SU-DHL-6 (cell line): ENCODE results near the gene OR2AJ1.

Source experiments
- H2AFZ ChIP-seq: fragments of 200-600 bp; sonication (generic); 2 replicates; pipeline ENCODE4 v1.6.1; 2014; ENCODE audit warnings: low read depth, mild to moderate bottlenecking, moderate library complexity, mixed read lengths, antibody characterized with exemption, low read length; ENCODE audit not compliant: severe bottlenecking
- H3F3A ChIP-seq: fragments of 200-600 bp; shearing (Covaris generic); 2 replicates; pipeline ENCODE4 v1.6.0; 2016; ENCODE audit warnings: antibody characterized with exemption, mild to moderate bottlenecking; ENCODE audit not compliant: insufficient read depth
- H3K27ac ChIP-seq: fragments of 200-600 bp; sonication (generic); 2 replicates; pipeline ENCODE4 v1.5.1; 2016; ENCODE audit warnings: low read depth, mild to moderate bottlenecking, low read length, moderate library complexity, mixed read lengths
- H3K27me3 ChIP-seq: fragments of 200-600 bp; sonication (generic), shearing (Covaris generic); 2 replicates; pipeline ENCODE4 v1.6.0; 2014; ENCODE audit warnings: mild to moderate bottlenecking, low read length
- H3K36me3 ChIP-seq: fragments of 200-600 bp; sonication (generic); 2 replicates; pipeline ENCODE4 v1.6.1; 2014; ENCODE audit warnings: mild to moderate bottlenecking, low read length, mixed read lengths
- H3K4me2 ChIP-seq: fragments of 300-600, 200-600 bp; shearing (Covaris generic), sonication (generic); 2 replicates; pipeline ENCODE4 v1.6.0; 2014; ENCODE audit warnings: low read length, low read depth, mild to moderate bottlenecking; ENCODE audit not compliant: poor library complexity, severe bottlenecking
- H3K4me3 ChIP-seq: fragments of 200-600 bp; sonication (generic); 2 replicates; pipeline ENCODE4 v1.5.1; 2014; ENCODE audit warnings: antibody characterized with exemption, low read length, mild to moderate bottlenecking, mixed read lengths; ENCODE audit not compliant: insufficient read depth, poor library complexity, severe bottlenecking
- H3K79me2 ChIP-seq: fragments of 200-600 bp; sonication (generic); 2 replicates; pipeline ENCODE4 v1.6.1; 2014; ENCODE audit warnings: mild to moderate bottlenecking, low read length, moderate library complexity; ENCODE audit not compliant: insufficient read depth
- H3K9ac ChIP-seq: fragments of 200-600 bp; sonication (generic); 2 replicates; pipeline ENCODE4 v1.7.0; 2014; ENCODE audit warnings: mild to moderate bottlenecking, low read length
- H3K9me2 ChIP-seq: fragments of 200-600 bp; sonication (generic); replicated peaks from 2 replicates; pipeline ENCODE4 v1.6.1; 2014; ENCODE audit warnings: low read length; ENCODE audit not compliant: insufficient read depth
- H3K9me3 ChIP-seq: fragments of 200-600 bp; sonication (generic); 2 replicates; pipeline ENCODE4 v1.6.1; 2014; ENCODE audit warnings: low read length, mixed read lengths; ENCODE audit not compliant: insufficient read depth
- H4K20me1 ChIP-seq: fragments of 200-600 bp; sonication (generic); 2 replicates; pipeline ENCODE4 v1.6.1; 2014; ENCODE audit warnings: low read depth, mild to moderate bottlenecking, antibody characterized with exemption, low read length, moderate library complexity, mixed read lengths
- CTCF ChIP-seq: fragments of 200-600 bp; sonication (generic); IDR thresholded peaks from one replicate; pipeline ENCODE4 v1.5.1; 2017; ENCODE audit warnings: antibody characterized with exemption, mild to moderate bottlenecking, low read length, moderate library complexity; ENCODE audit not compliant: insufficient read depth, poor library complexity, severe bottlenecking
- EZH2phosphoT487 ChIP-seq: fragments of 200-600 bp; sonication (generic), shearing (Covaris generic); conservative IDR thresholded peaks from 2 replicates; pipeline ENCODE4 v1.6.1; 2018; ENCODE audit warnings: mild to moderate bottlenecking, antibody characterized with exemption, low read length, moderate library complexity, mixed read lengths

The OR2AJ1 gene, protein sequence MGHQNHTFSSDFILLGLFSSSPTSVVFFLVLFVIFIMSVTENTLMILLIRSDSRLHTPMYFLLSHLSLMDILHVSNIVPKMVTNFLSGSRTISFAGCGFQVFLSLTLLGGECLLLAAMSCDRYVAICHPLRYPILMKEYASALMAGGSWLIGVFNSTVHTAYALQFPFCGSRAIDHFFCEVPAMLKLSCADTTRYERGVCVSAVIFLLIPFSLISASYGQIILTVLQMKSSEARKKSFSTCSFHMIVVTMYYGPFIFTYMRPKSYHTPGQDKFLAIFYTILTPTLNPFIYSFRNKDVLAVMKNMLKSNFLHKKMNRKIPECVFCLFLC

DNA sequence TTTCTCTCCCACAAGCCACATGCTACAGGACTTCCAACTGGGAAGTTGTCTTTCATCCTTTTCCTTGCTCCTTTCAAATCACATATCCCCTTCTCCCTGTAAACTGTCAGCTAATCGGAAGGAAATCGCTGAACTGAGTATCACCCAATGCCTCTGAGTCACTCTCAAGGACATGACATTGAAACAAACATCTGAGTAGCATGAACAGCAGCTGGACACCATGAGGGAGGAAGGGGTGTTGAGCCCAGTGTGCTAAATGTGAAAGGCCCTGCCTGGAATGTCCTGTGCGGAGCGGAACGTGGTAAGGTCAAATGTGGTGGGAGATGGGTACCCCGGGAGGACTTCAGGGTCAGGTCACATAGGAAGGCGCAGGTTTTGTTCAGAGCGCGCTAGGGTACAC lies at the start of gene OR2AJ1:
TSS of gene OR2AJ1 (plus strand) at position 22 of the 400 bp plus-strand sequence. CDS start 8,880 bp downstream, outside the sequence.
- Histone ChIP-seq H4K20me1 (no peaks in the 10 kb centered on the region), H3K4me3 (no peak within 1 kb of the TSS), H3K9ac (no peak within 1 kb of the TSS), H3F3A (no peaks in the 10 kb centered on the region), H3K9me2 (no peaks in the 10 kb centered on the region), H3K9me3 (no peaks in the 10 kb centered on the region), H3K4me2 (no peak within 1 kb of the TSS), H3K36me3 (no peaks in the 10 kb centered on the region), H3K79me2 (no peaks in the 10 kb centered on the region), H3K27me3 (no peaks in the 10 kb centered on the region), H2AFZ (no peak within 1 kb of the TSS), H3K27ac (no peak within 1 kb of the TSS)
- TF ChIP-seq CTCF (no peak), EZH2phosphoT487 (no peak)

- Histone ChIP-seq H3K27me3 (no peaks in the 10 kb centered on the region), H2AFZ (no peak overlapping the region), H3K36me3 (no peaks in the 10 kb centered on the region), H3K27ac (no peak overlapping the region), H3K4me3 (no peak overlapping the region), H3K9me3 (no peaks in the 10 kb centered on the region), H3K4me2 (no peak overlapping the region), H3K9me2 (no peaks in the 10 kb centered on the region), H4K20me1 (no peaks in the 10 kb centered on the region), H3K79me2 (no peaks in the 10 kb centered on the region), H3K9ac (no peak overlapping the region), H3F3A (no peaks in the 10 kb centered on the region)
- TF ChIP-seq CTCF, result no peak
- no peak for TF ChIP-seq EZH2phosphoT487
Measured at GRCh38 chr1:247883346-247883745, 41.3 kb upstream of the OR2AJ1 start.

GRCh38 chr1:247884797-247885413 lies 39.8 kb upstream of the OR2AJ1 start:
- H3K27me3 ChIP-seq, result no peaks in the 10 kb centered on the region
- no peaks in the 10 kb centered on the region for H3K9me3 ChIP-seq
- no peaks in the 10 kb centered on the region for H4K20me1 ChIP-seq
- TF ChIP-seq EZH2phosphoT487 (no peak), CTCF (no peak)
- H3K79me2 ChIP-seq, result no peaks in the 10 kb centered on the region
- H3K4me3 ChIP-seq, result no peak overlapping the region
- H3K4me2 ChIP-seq, result no peak overlapping the region
- H2AFZ ChIP-seq, result no peak overlapping the region
- H3K36me3 ChIP-seq, result no peaks in the 10 kb centered on the region
- no peak overlapping the region for H3K9ac ChIP-seq
- H3K9me2 ChIP-seq, result no peaks in the 10 kb centered on the region
- H3K27ac ChIP-seq, result no peak overlapping the region
- H3F3A ChIP-seq, result no peaks in the 10 kb centered on the region
